Measurements from ENCODE around the gene CTAGE8. TPM values are rescaled to one million over a fixed set of nuclear protein-coding genes. Genes with fewer than 3 reads are reported as not detected.
"Not testable (repeated sequence)": the region's sequence is repeated elsewhere in the genome, so short reads cannot be mapped to it uniquely, and the experiment has no call there.

The CTAGE8 gene
- total RNA-seq, 2 donors from 2014 or later, result 2.5 to 6.4 TPM

DNA sequence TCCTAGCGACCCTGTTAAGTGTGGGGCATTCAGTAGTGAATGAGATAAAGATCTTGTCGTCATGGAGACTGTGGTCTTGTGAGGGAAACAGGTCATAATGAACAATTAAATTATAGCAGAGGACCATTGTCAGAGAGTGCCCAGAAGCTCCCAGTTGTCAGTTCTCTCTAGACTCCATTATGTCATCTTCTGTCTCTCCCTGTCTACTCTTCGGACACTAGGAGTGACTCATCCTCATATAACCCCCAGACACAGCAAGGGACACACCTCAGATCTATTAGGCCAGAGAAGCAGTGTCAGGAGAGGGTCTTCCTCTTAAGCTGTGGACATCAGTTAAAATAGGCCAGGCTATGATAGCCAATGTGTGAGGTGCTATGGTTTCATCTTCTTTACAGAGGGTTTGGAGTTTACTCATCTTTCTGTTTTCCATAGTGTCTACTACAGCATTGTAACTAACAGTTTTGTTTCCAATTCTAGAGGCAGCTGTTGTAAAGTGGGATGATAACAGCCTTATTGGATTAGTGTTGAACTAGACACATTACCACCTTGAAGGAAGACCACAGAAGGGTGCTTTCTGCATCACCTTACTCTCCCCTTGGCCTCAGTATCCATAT is 18.2 kb upstream of the CTAGE8 start:
- DNase-seq; H3K27me3 ChIP-seq; H3K4me1 ChIP-seq; H3K9ac ChIP-seq (ENCODE audit: low read depth in 2 of 2, low read length in 2 of 2); intact Hi-C loops (cut with DNase I); H3K27ac ChIP-seq; H3K4me3 ChIP-seq; H3K9me3 ChIP-seq; H3K36me3 ChIP-seq: not testable (repeated sequence)

DNA sequence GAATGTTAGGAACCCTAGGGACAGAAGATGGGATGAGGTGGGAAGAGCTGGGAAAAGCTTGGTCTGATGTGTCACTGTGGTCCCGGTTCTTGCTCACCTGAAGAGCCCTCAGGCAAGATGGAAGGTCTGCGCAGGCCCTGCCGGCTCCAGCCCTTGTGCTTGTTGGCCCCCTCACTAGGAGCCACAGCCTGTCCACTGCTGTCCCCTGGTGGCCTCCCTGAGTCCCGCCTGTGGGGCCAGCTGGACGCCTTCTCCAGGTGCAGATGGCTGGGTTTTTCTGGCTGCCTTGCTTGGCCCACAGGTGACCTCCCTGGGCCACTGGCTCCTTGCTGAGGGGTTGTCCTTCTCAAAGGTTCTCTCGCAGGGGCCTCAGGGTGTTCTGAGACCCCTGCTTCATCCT is 14.6 kb upstream of the CTAGE8 start:
- H3K9me3 ChIP-seq; H3K27ac ChIP-seq; H3K4me1 ChIP-seq; H3K27me3 ChIP-seq; H3K4me3 ChIP-seq; intact Hi-C loops (cut with DNase I); H3K9ac ChIP-seq (ENCODE audit: low read depth in 2 of 2, low read length in 2 of 2); H3K36me3 ChIP-seq; DNase-seq: not testable (repeated sequence)

DNA sequence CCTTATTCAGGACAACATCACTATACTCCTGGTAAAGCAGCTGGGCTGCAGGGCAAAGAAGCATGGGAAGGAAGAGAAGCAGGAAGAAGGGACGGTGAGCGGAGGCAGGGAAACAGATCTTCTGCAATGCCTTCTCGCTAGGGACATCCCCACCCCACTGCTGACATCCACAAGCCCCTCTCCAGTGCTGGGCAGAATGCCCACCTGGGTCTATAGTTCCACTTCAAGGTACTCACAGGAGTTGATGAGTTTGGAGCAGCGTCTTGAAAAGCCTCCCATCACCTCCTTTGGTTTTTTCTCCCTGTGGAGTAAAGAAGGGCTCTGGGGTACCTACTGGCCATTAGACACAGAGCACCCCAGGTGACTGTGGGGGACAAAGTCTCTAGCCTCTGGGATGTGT is 13.4 kb upstream of the CTAGE8 start:
- H3K9me3 ChIP-seq; intact Hi-C loops (cut with DNase I); H3K27ac ChIP-seq; H3K9ac ChIP-seq (ENCODE audit: low read depth in 2 of 2, low read length in 2 of 2); H3K4me1 ChIP-seq; DNase-seq; H3K4me3 ChIP-seq; H3K36me3 ChIP-seq; H3K27me3 ChIP-seq: not testable (repeated sequence)

DNA sequence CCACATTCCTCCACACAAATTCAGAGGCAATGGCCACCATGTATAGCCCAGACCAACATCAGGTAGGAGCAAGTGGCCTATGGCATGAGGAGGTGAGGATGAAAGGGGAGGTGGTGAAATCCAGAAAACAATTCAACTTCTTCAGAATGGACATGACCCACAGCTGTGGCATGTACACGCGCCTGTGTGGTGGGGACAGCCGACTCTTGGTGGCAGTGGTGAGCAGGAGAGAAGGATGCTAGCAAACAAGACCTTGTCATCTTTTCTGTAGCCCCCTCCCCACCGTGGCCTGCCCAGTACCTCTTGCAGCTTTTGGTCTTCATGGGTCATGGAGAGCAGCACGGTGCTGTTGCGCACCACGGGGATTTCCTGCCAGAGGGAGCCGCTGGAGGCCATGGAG is 12.9 kb upstream of the CTAGE8 start:
- H3K27ac ChIP-seq; H3K9ac ChIP-seq (ENCODE audit: low read depth in 2 of 2, low read length in 2 of 2); intact Hi-C loops (cut with DNase I); H3K4me1 ChIP-seq; H3K9me3 ChIP-seq; DNase-seq; H3K36me3 ChIP-seq; H3K4me3 ChIP-seq; H3K27me3 ChIP-seq: not testable (repeated sequence)

DNA sequence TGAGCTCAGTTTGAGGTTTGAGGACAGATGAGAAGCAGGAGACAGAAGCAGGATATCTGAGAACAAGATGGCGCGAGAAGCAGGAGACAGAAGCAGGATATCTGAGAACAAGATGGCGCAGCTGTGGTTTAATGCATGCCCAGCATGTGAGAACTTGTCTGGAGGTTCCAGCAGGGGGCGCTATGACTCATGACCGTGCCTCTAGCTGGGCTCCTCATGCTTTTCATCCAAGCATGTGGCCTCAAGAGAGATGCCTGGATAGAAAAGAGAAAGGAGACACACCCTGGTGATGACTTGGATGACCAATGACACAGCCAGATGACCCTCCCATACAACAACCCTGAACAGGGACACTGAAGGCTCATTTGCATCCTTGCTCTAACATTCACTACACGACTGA is 10.9 kb upstream of the CTAGE8 start:
- not testable (repeated sequence) for DNase-seq, H3K36me3 ChIP-seq

DNA sequence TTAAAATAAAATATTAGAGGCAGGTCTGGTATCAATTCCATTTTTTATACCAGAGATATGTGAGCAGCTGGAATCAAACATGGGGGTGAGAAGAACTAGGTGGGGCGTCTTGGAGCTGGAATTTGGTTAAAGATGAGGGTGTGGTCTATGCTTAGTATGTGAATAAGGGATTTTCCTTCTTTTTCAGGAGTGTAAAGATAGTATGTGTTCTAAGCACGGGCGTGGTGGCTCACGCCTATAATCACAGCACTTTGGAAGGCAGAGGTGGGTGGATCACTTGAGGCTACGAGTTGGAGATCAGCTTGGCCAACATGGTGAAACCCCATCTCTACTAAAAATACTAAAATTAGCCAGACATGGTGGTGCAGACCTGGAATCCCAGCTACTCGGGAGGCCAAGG is 6.2 kb upstream of the CTAGE8 start:
- H3K9ac ChIP-seq (ENCODE audit: low read depth in 2 of 2, low read length in 2 of 2); H3K27ac ChIP-seq; H3K4me1 ChIP-seq; H3K9me3 ChIP-seq; H3K27me3 ChIP-seq; H3K36me3 ChIP-seq; H3K4me3 ChIP-seq; intact Hi-C loops (cut with DNase I); DNase-seq: not testable (repeated sequence)

More for the DNA sequence above, 10.9 kb upstream of the CTAGE8 start:
- H3K9me3 ChIP-seq; H3K4me3 ChIP-seq; H3K9ac ChIP-seq (ENCODE audit: low read depth in 2 of 2, low read length in 2 of 2); intact Hi-C loops (cut with DNase I); H3K27ac ChIP-seq; H3K27me3 ChIP-seq; H3K4me1 ChIP-seq: not testable (repeated sequence)

DNA sequence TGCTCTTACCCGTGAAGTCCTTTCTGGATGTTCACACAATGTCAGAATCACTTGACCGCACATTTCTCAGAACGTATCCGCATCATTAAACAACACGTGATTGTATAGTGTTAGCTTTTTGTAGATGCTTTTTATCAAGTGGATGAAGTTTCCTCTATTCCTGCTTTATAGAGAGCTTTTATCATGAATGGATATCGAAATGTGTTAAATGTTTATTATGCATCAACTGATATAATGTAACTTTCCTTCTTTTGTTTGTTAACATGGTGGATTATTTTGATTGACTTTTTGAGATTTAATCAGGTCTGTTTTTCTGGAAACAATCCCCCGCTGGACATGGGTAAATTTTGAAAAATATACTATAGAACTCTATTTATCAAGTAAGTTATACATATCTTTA is 4.4 kb downstream of the CTAGE8 start, which contains the start of gene OR2A7:
Gene OR2A7, minus strand, starts transcription at position 101 of the 400 bp plus-strand sequence. CDS start 5,164 bp downstream, outside the sequence.
- H3K27me3 ChIP-seq; H3K4me1 ChIP-seq; intact Hi-C loops (cut with DNase I); H3K27ac ChIP-seq; H3K36me3 ChIP-seq; DNase-seq; H3K9me3 ChIP-seq; H3K9ac ChIP-seq (ENCODE audit: low read depth in 2 of 2, low read length in 2 of 2); H3K4me3 ChIP-seq: not testable (repeated sequence)

DNA sequence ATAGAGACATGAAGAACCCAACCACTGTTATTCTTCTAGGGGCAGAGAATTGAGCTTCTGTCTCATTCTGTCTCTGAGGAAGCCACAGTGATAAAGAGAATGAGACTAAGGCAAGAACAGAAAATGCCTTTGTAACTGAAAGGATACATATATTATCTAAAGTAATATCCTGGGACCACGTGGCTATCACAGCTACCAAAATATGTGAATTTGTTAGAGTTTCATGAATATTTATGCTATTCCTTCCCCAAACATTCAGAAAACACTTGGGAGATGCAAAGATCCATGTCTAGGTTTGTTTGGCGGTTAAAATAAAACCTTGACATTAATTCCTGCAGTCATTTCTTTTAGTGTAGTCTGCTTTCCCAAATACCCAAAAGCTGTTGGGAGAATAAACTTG is 7.0 kb downstream of the CTAGE8 start:
- DNase-seq; H3K9ac ChIP-seq (ENCODE audit: low read depth in 2 of 2, low read length in 2 of 2); H3K9me3 ChIP-seq; H3K36me3 ChIP-seq; H3K27me3 ChIP-seq; H3K4me1 ChIP-seq; H3K27ac ChIP-seq; intact Hi-C loops (cut with DNase I); H3K4me3 ChIP-seq: not testable (repeated sequence)

DNA sequence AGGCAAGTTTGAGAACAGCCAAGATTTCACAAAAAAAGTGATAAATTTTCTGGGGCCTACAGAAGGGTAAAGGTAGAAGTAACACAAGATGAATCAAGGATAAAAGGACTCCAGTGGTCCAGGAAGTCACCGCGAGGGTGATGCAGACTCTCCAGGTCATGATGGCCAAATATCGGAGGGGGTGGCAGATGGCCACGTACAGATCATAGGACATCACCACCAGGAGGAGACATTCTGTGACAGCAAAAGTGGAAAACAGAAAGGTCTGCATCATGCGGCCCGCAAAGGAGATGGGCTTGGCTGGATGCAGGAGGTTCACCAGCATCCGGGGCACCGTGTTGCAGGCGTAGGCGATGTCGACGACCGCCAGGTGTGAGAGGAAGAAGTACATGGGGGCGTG is 10.0 kb downstream of the CTAGE8 start:
- H3K27me3 ChIP-seq; H3K36me3 ChIP-seq; H3K4me1 ChIP-seq; DNase-seq; H3K9ac ChIP-seq (ENCODE audit: low read depth in 2 of 2, low read length in 2 of 2); H3K9me3 ChIP-seq; H3K4me3 ChIP-seq; intact Hi-C loops (cut with DNase I); H3K27ac ChIP-seq: not testable (repeated sequence)

DNA sequence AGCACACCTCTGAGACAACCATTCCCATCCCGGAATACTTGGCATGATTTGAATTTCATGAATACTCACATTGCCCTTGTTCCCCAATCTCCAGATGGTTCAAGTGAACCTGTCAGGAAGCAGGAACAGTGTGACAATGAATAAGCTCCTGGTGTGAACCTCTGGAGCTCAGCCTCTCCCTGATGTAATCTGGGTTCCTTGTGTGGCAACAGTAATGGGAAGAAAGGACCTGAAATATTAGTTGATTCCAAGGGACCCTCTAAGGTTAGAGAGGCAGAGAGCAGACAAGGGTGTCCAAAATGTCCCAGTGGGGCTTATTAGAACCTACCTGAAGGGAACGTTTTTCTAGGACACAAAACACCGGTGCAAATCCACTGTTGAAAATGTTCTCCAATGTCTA is 13.0 kb downstream of the CTAGE8 start:
- H3K9me3 ChIP-seq, result no peaks in the 10 kb centered on the region
- intact Hi-C loops (cut with DNase I), result no loop called here
- no peak overlapping the region for H3K9ac ChIP-seq (ENCODE audit: low read depth in 2 of 2, low read length in 2 of 2)
- no peak overlapping the region for H3K27ac ChIP-seq
- H3K4me3 ChIP-seq, result no peak overlapping the region
- H3K4me1 ChIP-seq, result no peaks in the 10 kb centered on the region
- no peak for DNase-seq
- TF ChIP-seq, protein P1, sequence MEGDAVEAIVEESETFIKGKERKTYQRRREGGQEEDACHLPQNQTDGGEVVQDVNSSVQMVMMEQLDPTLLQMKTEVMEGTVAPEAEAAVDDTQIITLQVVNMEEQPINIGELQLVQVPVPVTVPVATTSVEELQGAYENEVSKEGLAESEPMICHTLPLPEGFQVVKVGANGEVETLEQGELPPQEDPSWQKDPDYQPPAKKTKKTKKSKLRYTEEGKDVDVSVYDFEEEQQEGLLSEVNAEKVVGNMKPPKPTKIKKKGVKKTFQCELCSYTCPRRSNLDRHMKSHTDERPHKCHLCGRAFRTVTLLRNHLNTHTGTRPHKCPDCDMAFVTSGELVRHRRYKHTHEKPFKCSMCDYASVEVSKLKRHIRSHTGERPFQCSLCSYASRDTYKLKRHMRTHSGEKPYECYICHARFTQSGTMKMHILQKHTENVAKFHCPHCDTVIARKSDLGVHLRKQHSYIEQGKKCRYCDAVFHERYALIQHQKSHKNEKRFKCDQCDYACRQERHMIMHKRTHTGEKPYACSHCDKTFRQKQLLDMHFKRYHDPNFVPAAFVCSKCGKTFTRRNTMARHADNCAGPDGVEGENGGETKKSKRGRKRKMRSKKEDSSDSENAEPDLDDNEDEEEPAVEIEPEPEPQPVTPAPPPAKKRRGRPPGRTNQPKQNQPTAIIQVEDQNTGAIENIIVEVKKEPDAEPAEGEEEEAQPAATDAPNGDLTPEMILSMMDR (IDR thresholded peaks at IDR 0.05), result no peak
- H3K36me3 ChIP-seq, result no peaks in the 10 kb centered on the region
- no peaks in the 10 kb centered on the region for H3K27me3 ChIP-seq
